Ovary (tissue), 9 donors: ENCODE data around the gene LANCL2. TPM values are rescaled to one million over a fixed set of nuclear protein-coding genes. Genes with fewer than 3 reads are reported as not detected.

Experiments used
- DNase-seq, 5 donors: peaks; one replicate each; pipeline ENCODE4 v3.0.0-alpha.2; 2019 to 2020
- H3K27ac ChIP-seq, 2 donors: fragments of 200-600 bp; one replicate each; pipeline versions ENCODE4 v1.5.1 to v1.8.0; 2019 to 2022
- H3K27me3 ChIP-seq: fragments of 200-600 bp; one replicate; pipeline ENCODE4 v1.8.0; 2022
- H3K36me3 ChIP-seq: fragments of 200-600 bp; sonication (generic); one replicate; pipeline ENCODE4 v1.5.1; 2019
- H3K4me1 ChIP-seq: one replicate; pipeline ENCODE4 v1.8.1; 2013; ENCODE audit warnings: mild to moderate bottlenecking, moderate library complexity; ENCODE audit not compliant: insufficient read depth
- H3K4me3 ChIP-seq: fragments of 200-600 bp; sonication (generic); one replicate; pipeline ENCODE4 v1.5.1; 2017
- H3K9me3 ChIP-seq, 2 donors: fragments of 200-600 bp in 1 of 2; sonication (generic) in 1 of 2; one replicate each; pipeline versions ENCODE4 v1.5.1 to v1.8.1; 2013 to 2019; ENCODE audit warnings: mild to moderate bottlenecking in 1 of 2, moderate library complexity in 1 of 2
- CTCF ChIP-seq, 3 donors: fragments of 450-650 bp in 2 of 3; fragments of 200-600 bp in 1 of 3; IDR thresholded peaks; one replicate each; pipeline versions ENCODE4 v1.5.1 to v1.8.0; 2016 to 2022; ENCODE audit warnings: antibody characterized with exemption in 3 of 3, mild to moderate bottlenecking in 1 of 3
- EP300 ChIP-seq: sonication (generic); formaldehyde crosslinking; IDR thresholded peaks from one replicate; pipeline ENCODE4 v1.6.1; 2017; ENCODE audit warnings: antibody characterized with exemption
- POLR2A ChIP-seq: fragments of 450-650 bp; IDR thresholded peaks from one replicate; pipeline ENCODE4 v1.6.1; 2017; ENCODE audit warnings: antibody characterized with exemption, mild to moderate bottlenecking, moderate library complexity
- WGBS, 3 donors: extraction: QIAGEN DNeasy Blood & Tissue Kit in 1 of 3; methylation state at CpG; one replicate each; pipeline versions ENCODE4 v1.1.5 to v1.1.7; 2013 to 2017; 5-methylcytosine and 5-hydroxymethylcytosine counted together
- intact Hi-C, 4 donors: fragments of 100-400 bp; cut with DNase I; formaldehyde crosslinking; loops; one replicate each; pipeline versions ENCODE4 v1.11.0 to v1.15.1; 2022 to 2023
- polyA plus RNA-seq, 2 donors: library from polyadenylated mRNA; stranded (reverse); fragments of 200-250 nt in 1 of 2; fragments of 350-450 nt in 1 of 2; fragmentation: Illumina TruSeq in 1 of 2; extraction: RNeasy Lipid Tissue Mini Kit (QIAGEN cat#74804) in 1 of 2; gene quantifications; one replicate each; pipeline ENCODE4 v1.2.3, GENCODE V29; 2013 to 2014
- total RNA-seq, 7 donors: library from RNA; depleted of rRNA in 2 of 7; stranded (reverse); fragments of >200 nt in 2 of 7; fragmentation: NEBNext Ultra II Directional in 3 of 7; extraction: Animal tissue kit (Norgen Biotek cat#: 25700) in 3 of 7; gene quantifications; one replicate each; pipeline versions ENCODE4 v1.1.0 to v1.2.4, GENCODE V29; 2016 to 2023
- donor health status: DM: no; HTN: no; CAD: no; lungs with moderate emphysema.
- donor health status: DM: no; HTN: no; CAD: no.
- donor health status: Bipolar disorder and iron deficiency.
- donor health status: DM: yes; HTN: yes; CAD: no.
- donor health status: DM: no; HTN: no; CAD: no.
- donor health status: DM: yes; HTN: yes; CAD: no.

LANCL2 gene
- total and polyA plus RNA-seq, 9 donors, result 7.5 to 20.4 (median 16.8) TPM

DNA sequence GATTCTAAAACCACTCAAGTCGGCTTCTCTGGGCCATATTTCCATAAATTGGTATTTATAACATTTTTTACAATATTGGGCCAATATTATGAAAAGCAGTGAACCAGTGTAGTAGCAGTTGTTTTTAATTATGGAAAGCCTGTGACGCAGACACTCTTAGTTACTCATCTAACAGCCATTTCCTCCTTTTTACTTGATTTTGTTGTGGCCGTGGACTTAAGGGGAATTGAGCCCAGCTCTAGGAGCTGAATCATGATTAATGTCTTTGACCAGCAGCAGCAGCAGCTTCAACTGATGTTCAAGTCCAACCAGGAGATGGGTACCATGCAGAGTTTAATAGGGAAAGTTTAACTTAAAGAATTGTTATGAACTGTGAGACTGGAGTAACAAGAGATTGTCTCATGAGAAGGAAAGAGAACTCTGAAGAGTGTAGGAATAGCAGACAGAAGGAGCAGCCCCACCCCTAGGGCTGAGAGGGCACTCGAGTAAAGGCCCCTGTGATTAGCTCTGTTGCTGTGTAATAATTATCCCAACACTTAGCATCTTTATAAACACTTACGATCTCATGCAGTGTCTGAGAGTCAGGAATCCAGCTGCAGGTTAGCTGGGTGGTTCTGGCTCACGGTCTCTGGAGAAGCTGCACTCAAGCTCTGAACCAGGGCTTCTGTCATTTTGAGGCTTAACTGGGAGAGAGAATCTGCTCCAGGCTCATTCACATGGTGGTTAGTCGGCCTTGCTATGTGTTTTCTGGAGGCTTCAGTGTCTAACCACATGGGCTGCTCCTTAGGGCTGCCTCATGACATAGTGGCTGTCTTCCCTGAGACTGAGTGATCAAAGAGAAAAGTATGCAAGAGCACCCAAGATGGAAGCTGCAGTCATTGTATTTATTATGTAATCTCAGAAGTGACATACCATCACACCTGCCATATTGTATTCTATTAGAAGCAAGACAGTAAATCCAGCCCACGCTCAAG is 4.6 kb downstream of the LANCL2 start:
- Histone ChIP-seq H3K36me3 (no peaks in the 10 kb centered on the region), H3K27me3 (no peaks in the 10 kb centered on the region), H3K4me3 (no peak overlapping the region), H3K9me3 (no peaks in the 10 kb centered on the region), H3K27ac (no peak overlapping the region), H3K4me1 (peaks cover 7% of the 10 kb centered on the region)
- TF ChIP-seq CTCF (IDR thresholded peaks at IDR 0.05), result no peak
- no peak for TF ChIP-seq POLR2A
- no peak for TF ChIP-seq EP300
- intact Hi-C loops, result no loop called here
- WGBS, 3 donors, result 84 to 85% (median 84%) methylated on average over 8 of the region's 8 CpGs
- no peak for DNase-seq

DNA sequence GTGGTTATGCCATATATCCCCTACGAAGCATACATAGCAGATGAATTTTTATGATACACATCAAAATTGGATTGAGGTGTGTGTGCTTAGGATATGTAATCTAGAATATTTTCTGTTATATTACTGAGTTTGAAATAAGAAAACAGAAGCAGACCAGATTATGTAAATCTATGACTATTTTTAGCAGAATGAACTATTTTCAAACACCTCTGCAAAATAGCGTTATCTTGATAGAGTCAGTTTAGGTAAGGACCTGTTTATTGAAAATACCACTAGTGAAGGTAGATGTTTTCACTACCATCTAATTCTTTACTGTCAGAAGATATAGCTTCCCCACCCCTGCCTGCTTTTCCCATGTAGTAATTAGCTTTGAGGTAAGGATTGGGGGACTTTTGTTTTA is 9.1 kb downstream of the LANCL2 start:
- intact Hi-C loops, result no loop called here
- Histone ChIP-seq H3K9me3 (no peaks in the 10 kb centered on the region), H3K4me3 (no peak overlapping the region), H3K27ac (no peak overlapping the region), H3K27me3 (no peaks in the 10 kb centered on the region), H3K36me3 (no peaks in the 10 kb centered on the region), H3K4me1 (no peaks in the 10 kb centered on the region)
- WGBS, 3 donors, result 93 to 94% (median 93%) methylated on average over 2 of the region's 2 CpGs
- TF ChIP-seq CTCF (IDR thresholded peaks at IDR 0.05), result no peak
- TF ChIP-seq POLR2A, result no peak
- no peak for TF ChIP-seq EP300
- no peak for DNase-seq

DNA sequence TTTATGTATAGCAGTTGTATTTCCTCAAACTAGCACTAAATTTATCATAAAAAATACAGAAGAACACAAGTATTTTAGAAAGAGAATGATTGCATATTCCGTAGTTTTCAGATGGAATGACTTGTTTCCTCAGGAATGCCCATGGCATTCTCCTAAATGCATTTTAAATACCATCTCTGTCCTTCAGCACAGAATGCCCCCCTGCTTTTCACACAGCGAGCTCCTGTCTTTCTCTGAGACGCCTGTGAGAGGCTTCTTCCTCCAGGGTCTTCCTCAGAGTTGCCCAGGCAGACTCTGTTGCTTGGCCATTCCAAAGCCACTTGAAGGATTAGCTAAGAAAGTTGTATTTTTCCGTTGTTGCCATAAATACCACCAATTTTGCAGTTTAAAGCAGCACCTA is 10.1 kb downstream of the LANCL2 start:
- no peaks in the 10 kb centered on the region for H3K36me3 ChIP-seq
- H3K27me3 ChIP-seq, result no peaks in the 10 kb centered on the region
- no peak for TF ChIP-seq POLR2A
- no peak for TF ChIP-seq EP300
- TF ChIP-seq CTCF (IDR thresholded peaks at IDR 0.05), result no peak
- intact Hi-C loops, result no loop called here
- 89 to 94% (median 92%) methylated on average over 4 of the region's 4 CpGs for WGBS, 3 donors
- no peak for DNase-seq
- H3K27ac ChIP-seq, result no peak overlapping the region
- no peaks in the 10 kb centered on the region for H3K4me1 ChIP-seq
- H3K9me3 ChIP-seq, result no peaks in the 10 kb centered on the region
- H3K4me3 ChIP-seq, result no peak overlapping the region

DNA sequence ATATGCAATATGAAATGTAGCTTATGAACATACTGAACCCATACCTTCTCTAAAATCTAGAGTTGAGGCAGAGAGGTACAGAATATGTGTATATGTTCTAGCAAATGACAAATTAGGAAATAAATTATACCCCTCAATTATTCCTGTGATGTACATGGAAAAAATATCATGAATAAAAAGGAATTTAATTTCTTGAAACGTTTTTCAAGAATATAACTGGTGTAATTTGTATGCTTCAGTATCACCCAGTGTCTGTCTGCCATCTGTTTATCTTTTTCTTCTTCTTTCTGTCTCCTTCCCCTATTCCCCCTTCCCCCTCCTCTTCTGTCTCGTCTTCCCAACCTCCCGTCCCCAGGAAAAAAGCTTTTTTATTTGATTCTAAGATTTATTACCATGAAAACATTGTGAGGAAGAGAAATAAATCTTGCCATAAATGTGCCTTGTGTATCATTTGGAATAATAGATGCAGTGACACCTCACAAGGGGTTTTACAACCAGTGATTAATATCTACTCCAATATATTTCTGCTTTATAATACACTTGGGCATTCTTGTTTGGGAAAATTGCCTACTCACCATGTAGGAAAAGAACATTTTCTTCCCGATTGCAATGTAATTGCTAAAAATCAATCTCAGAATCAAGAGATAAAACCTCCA is 12.2 kb downstream of the LANCL2 start:
- Histone ChIP-seq H3K27me3 (no peaks in the 10 kb centered on the region), H3K4me3 (no peak overlapping the region), H3K4me1 (no peaks in the 10 kb centered on the region), H3K9me3 (no peaks in the 10 kb centered on the region), H3K27ac (no peak overlapping the region), H3K36me3 (no peaks in the 10 kb centered on the region)
- intact Hi-C loops, result no loop called here
- DNase-seq, result no peak
- TF ChIP-seq POLR2A (no peak), EP300 (no peak), CTCF (IDR thresholded peaks at IDR 0.05) (no peak)
- WGBS, 3 donors, result 67 to 82% (median 80%) methylated on average over 4 of the region's 4 CpGs
